ENCODE measurements around the gene ADGRA3. TPM values are rescaled to one million over a fixed set of nuclear protein-coding genes. Genes with fewer than 3 reads are reported as not detected.
A peak's percentile ranks its signal among the peaks of the same experiment; 100 is the strongest.

Gene ADGRA3
- 62.1 TPM for polyA plus RNA-seq (ENCODE audit: insufficient read length)
- long read RNA-seq, donor 1, partial matches to known transcripts, result 0 of 1 reads
- long read RNA-seq, donor 1, other reads (novel, unspliced or antisense), result 0 of 1 reads
- long read RNA-seq, donor 2, full-length matches to known transcripts, result 5 of 5 reads
- long read RNA-seq, donor 2, partial matches to known transcripts, result 0 of 5 reads
- long read RNA-seq, donor 2, other reads (novel, unspliced or antisense), result 0 of 5 reads
- long read RNA-seq, donor 3, full-length matches to known transcripts, result 7 of 7 reads
- long read RNA-seq, donor 3, partial matches to known transcripts, result 0 of 7 reads
- long read RNA-seq, donor 3, other reads (novel, unspliced or antisense), result 0 of 7 reads
- long read RNA-seq, donor 4, result 0 reads
- long read RNA-seq, donor 5, full-length matches to known transcripts, result 9 of 9 reads
- long read RNA-seq, donor 5, partial matches to known transcripts, result 0 of 9 reads
- long read RNA-seq, donor 5, other reads (novel, unspliced or antisense), result 0 of 9 reads
- long read RNA-seq, donor 6, full-length matches to known transcripts, result 12 of 12 reads
- long read RNA-seq, donor 6, partial matches to known transcripts, result 0 of 12 reads
- long read RNA-seq, donor 6, other reads (novel, unspliced or antisense), result 0 of 12 reads
- long read RNA-seq, donor 7, full-length matches to known transcripts, result 7 of 7 reads
- long read RNA-seq, donor 7, partial matches to known transcripts, result 0 of 7 reads
- long read RNA-seq, donor 7, other reads (novel, unspliced or antisense), result 0 of 7 reads
- long read RNA-seq, donor 8, full-length matches to known transcripts, result 5 of 5 reads
- long read RNA-seq, donor 8, partial matches to known transcripts, result 0 of 5 reads
- long read RNA-seq, donor 8, other reads (novel, unspliced or antisense), result 0 of 5 reads

GRCh38 chr4:22515888-22516541 lies at the start of gene ADGRA3:
Gene ADGRA3 (minus strand): TSS chr4:22516066. CDS start chr4:22515784, 282 bp downstream.
- DNase-seq, result peak; percentile 74

DNA sequence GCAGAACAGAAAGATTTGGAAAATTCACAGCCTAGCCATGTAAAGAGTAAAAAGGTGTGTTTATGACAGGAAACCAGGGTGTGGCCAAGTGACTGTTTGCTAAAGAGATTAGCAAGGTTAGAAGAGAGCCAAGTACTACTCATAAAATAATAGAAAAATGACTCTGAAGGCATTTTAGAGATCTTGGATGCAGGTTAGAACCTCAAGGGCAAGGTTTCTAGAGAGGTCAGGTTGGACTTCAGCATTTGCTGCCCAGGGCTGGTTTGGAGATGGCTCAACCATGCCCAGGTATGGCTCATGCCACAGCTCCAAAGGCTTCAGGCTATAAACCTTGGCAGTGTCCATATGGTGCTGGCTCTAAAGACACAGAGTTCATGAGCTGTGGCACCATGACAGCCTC lies 40.6 kb upstream of the ADGRA3 start:
- no peak for DNase-seq

GRCh38 chr4:22554670-22555069 lies 38.8 kb upstream of the ADGRA3 start:
- DNase-seq, result no peak

GRCh38 chr4:22553560-22553959 lies 37.7 kb upstream of the ADGRA3 start:
- no peak for DNase-seq

- DNase-seq, result no peak
These were observed 36.9 kb upstream of the ADGRA3 start for GRCh38 chr4:22552812-22553211.

DNA sequence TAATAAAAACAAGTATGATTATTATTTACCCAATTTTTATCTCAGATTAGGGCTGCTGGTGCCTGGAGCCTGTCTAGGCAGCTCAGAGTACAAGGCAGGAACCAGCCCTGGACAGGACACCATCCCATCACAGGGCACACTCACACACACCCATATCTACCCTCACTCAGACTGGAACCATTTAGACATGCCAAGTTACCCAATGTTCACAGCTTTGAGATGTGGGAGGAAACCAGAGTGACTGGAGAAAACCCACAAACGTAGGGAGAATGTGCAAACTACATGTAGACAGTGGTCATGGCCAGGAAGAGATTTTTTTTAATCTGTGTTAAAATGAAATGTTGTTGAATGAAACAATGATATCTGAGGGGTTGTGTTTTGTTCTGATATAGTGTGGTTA lies 35.7 kb upstream of the ADGRA3 start:
- no peak for DNase-seq

DNA sequence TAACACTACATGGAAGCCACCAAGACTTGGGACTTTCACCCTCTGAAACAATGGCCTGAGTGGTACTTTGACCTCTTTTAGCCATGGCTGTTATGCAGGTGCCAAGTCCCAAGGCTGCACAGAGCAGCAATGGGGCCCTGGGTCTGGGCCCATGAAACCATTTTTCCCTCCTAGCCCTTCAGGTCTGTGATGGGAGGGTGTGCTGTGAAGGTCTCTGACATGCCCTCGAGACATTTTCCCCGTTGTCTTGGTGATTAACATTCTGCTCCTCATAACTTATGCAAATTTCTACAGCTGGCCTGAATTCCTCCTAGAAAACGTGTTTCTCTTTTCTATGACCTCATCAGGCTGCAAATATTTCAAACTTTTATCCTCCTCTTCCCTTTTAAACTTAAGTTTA lies 30.4 kb upstream of the ADGRA3 start:
- DNase-seq, result no peak

DNA sequence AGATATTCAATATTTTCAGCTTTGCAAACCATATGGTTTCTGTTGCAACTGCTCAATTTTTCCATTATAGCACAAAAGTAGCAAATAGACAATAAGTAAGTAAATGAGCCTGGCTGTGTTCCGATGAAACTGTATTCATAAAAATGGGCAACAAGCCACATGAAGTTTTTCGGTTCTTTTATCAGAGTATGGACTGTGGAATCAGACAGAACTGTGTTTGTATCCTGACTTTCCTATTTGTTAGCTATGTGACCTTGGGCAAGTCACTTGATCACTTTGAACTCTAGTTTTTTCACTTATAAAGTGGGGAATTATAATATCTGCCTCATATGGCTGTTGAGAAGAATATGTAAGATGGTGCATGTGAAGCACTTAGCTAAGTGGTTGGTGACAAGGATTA lies 23.4 kb upstream of the ADGRA3 start:
- DNase-seq, result no peak

GRCh38 chr4:22537864-22538263 lies 22.0 kb upstream of the ADGRA3 start:
- DNase-seq, result no peak

GRCh38 chr4:22534374-22534773 lies 18.5 kb upstream of the ADGRA3 start:
- no peak for DNase-seq

DNA sequence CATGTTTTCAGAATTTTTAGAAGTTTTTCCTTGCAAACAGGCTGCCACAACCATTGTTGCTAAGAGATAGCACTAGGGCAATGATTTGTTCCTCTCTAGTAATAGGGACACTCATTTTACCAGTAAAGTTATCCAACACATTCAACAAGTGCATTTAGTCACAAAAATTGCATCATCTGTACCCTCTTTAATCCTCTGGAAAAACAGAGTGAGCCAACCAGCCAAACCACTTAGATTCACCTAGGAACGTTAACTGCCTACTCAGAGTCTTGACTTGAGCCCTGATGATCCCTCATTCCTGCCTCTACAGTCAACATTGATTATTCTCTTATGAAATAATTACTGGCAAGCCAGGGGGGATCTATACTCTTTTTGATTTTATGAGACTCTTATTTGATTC lies 17.0 kb upstream of the ADGRA3 start:
- DNase-seq, result no peak

GRCh38 chr4:22532117-22532516 lies 16.3 kb upstream of the ADGRA3 start:
- DNase-seq, result no peak

GRCh38 chr4:22531311-22532019 lies 15.6 kb upstream of the ADGRA3 start:
- no peak for DNase-seq

DNA sequence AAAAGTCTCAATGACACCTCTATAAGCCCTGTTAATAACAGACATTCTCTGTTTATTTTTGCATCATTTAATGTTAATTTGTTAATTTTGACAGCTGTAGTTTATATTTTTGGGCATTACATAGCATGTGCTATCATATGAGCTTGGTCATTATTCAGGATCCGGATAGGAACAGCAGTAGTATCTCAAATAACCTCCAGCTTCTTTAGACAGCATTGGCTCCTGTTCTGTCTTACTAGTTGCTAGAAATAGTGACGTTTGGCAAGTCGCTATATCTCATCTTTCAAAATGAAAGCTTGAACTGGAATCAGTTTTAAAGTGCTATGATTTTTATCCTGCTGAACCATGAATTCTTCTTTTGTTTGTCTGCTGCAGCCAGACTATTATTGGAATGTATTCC lies 9.0 kb upstream of the ADGRA3 start:
- DNase-seq, result no peak

DNA sequence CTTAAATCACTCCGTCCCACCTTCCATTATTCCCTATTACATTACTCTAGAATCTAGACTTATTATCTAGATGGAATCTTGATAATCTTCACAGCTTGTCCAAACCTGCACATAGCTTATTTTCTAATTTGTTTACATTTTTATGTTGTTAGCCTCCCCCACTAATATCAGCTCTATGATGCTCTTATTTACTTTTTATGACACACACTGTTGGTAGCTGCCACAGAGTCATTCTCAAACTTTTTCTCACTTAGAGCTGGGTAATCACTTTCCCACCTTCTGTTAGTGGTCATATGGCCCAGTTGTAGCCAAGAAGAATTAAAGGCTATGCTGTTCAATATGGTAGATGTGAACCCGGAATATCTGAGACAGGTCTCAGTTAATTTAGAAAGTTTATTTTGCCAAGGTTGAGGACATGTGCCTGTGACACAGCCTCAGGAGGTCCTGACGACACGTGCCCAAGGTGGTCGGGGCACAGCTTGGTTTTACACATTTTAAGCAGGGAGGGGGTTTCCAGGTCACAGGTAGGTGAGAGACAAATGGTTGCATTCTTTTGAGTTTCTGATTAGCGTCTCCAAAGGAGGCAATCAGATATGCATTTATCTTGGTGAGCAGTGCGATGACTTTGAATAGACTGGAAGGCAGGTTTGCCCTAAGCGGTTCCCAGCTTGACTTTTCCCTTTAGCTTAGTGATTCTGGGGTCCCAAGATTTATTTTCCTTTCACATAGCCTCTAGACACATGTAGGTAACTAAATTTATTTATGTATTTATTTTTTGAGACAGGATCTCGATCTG lies 7.0 kb upstream of the ADGRA3 start:
- no peak for DNase-seq

- DNase-seq, result no peak
These were observed 6.3 kb upstream of the ADGRA3 start for GRCh38 chr4:22522206-22522605.

DNA sequence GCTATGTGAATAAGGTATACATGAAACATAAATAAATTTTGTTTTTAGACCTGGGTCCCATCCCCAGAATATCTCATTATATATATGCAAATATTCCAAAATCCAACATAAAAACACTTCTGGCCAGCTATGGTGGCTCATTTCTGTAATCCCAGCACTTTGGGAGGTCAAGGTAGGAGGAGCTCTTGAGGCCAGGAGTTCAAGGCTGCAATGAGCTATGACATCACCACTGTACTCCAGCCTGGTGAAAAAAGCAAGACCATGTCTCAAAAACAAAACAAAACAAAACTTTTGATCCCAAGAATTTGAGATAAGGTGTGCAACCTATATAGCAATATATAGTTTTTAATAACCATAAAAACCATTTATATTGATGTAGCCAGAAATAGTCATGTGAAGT lies 5.4 kb upstream of the ADGRA3 start:
- no peak for DNase-seq

DNA sequence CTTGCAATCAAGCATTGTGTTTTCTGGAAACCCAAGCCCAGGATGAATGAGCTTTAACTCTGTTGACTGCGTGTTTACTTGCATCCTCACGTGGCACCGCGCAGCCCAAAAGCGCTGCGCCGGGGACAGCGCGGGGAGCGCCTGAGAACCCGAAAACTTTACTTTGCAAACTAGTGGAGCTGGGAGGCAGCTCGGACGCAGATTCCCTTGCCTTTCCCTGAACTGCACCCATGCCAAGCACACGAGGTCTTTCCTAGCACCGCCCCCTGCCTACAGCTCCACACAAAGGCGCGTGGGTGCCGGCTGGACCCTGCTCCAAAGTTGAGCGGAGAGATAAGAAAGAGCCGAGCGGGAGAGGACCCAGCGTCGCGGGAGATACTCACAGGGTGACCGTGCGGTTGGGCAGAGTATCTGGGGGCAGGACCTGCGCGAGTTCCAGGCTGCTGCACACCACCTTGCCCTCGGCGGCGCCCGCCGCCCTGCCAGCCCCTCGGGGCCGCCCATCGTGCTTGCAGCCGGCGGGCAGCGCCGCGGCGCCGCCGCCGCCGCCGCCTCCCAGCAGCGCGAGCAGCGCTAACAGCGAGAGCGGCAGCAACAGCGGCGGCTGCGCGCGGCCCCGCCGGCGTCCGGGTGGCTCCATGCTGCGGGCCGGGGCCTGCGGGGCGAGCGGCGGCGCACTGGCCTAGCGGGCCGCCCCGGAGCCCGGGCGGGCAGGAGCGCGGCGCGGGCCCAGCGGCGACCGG lies 550 bp downstream of the ADGRA3 start:
- DNase-seq, result peak; percentile 64

DNA sequence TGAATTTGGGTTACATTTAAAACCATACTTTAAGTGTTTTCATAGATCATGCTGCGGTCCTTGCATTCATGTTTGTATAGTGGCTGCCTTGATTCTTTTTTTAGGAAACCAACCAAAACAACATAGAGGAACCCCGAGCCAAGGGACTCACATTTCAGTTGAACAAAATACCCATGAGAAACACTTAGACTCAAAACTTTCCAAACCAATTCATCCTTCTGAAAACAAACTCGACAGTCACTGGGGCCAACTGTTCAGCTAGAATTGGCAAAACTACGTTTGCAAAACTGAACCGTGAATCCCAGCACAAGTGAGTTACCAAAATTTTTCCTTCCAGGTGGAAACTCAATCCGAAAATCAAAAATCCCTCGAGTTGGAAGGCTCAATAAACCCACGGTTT lies 1.4 kb downstream of the ADGRA3 start:
- DNase-seq, result no peak

- DNase-seq, result no peak
These were observed 1.9 kb downstream of the ADGRA3 start for GRCh38 chr4:22514001-22514400.
